ENCODE results near the gene FAM169A. TPM values are rescaled to one million over a fixed set of nuclear protein-coding genes. Genes with fewer than 3 reads are reported as not detected.

Gene FAM169A
- total and polyA plus RNA-seq, 10 of the 15 experiments (the other 5 are each of a cell fraction or from before 2014, with no cell fraction given) = 0.37 to 15.4 (median 4.7) TPM

DNA sequence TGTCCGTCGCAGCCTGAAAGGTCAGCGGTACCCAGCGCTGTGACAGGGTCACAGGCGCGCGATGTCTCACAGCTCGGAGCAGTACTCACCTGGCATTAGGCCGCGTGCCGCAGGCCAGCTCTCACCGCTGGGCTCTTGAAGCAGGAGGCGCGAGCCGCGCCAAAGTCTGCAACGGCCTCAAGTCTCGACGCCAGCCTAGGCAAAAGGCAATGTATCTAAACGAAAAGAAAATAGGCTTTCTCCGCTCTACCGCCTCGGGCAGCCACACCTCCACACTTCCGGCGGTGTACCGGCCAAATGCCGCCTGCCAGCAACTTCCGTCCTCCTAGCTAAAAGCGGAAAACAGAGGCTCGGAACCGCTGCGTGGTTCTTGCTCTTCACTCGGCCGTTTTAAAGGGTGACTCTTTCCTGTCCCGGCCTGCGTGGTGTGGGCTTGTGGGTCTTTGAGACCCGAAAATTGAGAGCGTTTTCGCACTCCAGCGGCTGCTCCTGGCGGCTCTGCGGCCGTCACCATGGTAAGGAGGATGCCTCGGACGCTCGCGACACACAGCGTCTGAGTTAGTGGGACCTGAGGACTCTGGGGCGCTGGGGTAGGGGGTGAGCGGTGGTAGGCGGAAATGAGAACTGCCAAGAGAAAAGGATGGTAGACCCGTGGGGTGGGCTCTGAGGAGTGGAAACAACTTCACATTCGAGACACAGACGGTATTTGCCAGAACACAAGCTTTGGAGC, 99.2 kb downstream of the FAM169A start, which contains the start of the genes GFM2 and NSA2 (continued):
- TF ChIP-seq CHD1 (IDR thresholded peaks at IDR 0.05; ENCODE audit: low read depth, low read length) (no peak), BRCA1 (IDR thresholded peaks at IDR 0.05; ENCODE audit: low read depth, low read length) (no peak), SPI1 (IDR thresholded peaks at IDR 0.05; ENCODE audit: borderline replicate concordance, insufficient read depth, low read depth, low read length) (no peak), RELA (IDR thresholded peaks at IDR 0.05; ENCODE audit: borderline replicate concordance, partially characterized antibody) (no peak), MYB (IDR thresholded peaks at IDR 0.05; ENCODE audit: borderline replicate concordance, low read depth, low read length) (no peak), POLR2AphosphoS5 (IDR thresholded peaks at IDR 0.05; ENCODE audit: low read length) (peak; percentile 86), CREM (IDR thresholded peaks at IDR 0.05; ENCODE audit: low read depth) (peak; percentile 86), SP1 (IDR thresholded peaks at IDR 0.05; ENCODE audit: low read depth, low read length) (peak; percentile 92), LARP7 (IDR thresholded peaks at IDR 0.05) (peak; percentile 65), SRF (IDR thresholded peaks at IDR 0.05; ENCODE audit: low read depth in 2 of 2, low read length in 2 of 2) (peak; percentile 42 to 92; a peak in 3 of 4 replicates), ZSCAN29 (IDR thresholded peaks at IDR 0.05) (0 out of 2 replicates have a peak, but pooled peaks have one; percentile 35), TCF12 (IDR thresholded peaks at IDR 0.05; ENCODE audit: low read depth, low read length) (no peak), RFX5 (IDR thresholded peaks at IDR 0.05; ENCODE audit: low read depth, low read length) (no peak), GATAD2B (conservative IDR thresholded peaks at IDR 0.05; ENCODE audit: low read depth) (peak; percentile 20; the same call in 1 of the 2 replicates), TARDBP (IDR thresholded peaks at IDR 0.05; ENCODE audit: borderline replicate concordance) (0 out of 2 replicates have a peak, but pooled peaks have one; percentile 57), MYC (IDR thresholded peaks at IDR 0.05; ENCODE audit: insufficient read depth, insufficient read length, insufficient replicate concordance, low read length, severe bottlenecking) (no peak), MTA3 (IDR thresholded peaks at IDR 0.05; ENCODE audit: borderline replicate concordance, low read length) (no peak; the same call in 1 of the 2 replicates), RBBP5 (conservative IDR thresholded peaks at IDR 0.05) (no peak), CHD2 (IDR thresholded peaks at IDR 0.05; ENCODE audit: borderline replicate concordance, low read depth, low read length) (peak; percentile 74; the same call in 1 of the 2 replicates), YBX1 (IDR thresholded peaks at IDR 0.05) (no peak), SMAD5 (IDR thresholded peaks at IDR 0.05; ENCODE audit: low read depth) (peak; percentile 70; the same call in 1 of the 2 replicates), BCL11A (IDR thresholded peaks at IDR 0.05; ENCODE audit: low read depth, low read length) (no peak), HCFC1 (IDR thresholded peaks at IDR 0.05; ENCODE audit: low read length) (peak; percentile 91), NRF1 (conservative IDR thresholded peaks at IDR 0.05; ENCODE audit: low read depth, low read length) (no peak), IKZF2 (IDR thresholded peaks at IDR 0.05) (no peak; a peak in 1 of 4 replicates)
- TF ChIP-seq, protein P1, sequence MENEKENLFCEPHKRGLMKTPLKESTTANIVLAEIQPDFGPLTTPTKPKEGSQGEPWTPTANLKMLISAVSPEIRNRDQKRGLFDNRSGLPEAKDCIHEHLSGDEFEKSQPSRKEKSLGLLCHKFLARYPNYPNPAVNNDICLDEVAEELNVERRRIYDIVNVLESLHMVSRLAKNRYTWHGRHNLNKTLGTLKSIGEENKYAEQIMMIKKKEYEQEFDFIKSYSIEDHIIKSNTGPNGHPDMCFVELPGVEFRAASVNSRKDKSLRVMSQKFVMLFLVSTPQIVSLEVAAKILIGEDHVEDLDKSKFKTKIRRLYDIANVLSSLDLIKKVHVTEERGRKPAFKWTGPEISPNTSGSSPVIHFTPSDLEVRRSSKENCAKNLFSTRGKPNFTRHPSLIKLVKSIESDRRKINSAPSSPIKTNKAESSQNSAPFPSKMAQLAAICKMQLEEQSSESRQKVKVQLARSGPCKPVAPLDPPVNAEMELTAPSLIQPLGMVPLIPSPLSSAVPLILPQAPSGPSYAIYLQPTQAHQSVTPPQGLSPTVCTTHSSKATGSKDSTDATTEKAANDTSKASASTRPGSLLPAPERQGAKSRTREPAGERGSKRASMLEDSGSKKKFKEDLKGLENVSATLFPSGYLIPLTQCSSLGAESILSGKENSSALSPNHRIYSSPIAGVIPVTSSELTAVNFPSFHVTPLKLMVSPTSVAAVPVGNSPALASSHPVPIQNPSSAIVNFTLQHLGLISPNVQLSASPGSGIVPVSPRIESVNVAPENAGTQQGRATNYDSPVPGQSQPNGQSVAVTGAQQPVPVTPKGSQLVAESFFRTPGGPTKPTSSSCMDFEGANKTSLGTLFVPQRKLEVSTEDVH (IDR thresholded peaks at IDR 0.05; ENCODE audit: low read depth, partially characterized antibody) = peak; percentile 98
- TF ChIP-seq, protein P2, sequence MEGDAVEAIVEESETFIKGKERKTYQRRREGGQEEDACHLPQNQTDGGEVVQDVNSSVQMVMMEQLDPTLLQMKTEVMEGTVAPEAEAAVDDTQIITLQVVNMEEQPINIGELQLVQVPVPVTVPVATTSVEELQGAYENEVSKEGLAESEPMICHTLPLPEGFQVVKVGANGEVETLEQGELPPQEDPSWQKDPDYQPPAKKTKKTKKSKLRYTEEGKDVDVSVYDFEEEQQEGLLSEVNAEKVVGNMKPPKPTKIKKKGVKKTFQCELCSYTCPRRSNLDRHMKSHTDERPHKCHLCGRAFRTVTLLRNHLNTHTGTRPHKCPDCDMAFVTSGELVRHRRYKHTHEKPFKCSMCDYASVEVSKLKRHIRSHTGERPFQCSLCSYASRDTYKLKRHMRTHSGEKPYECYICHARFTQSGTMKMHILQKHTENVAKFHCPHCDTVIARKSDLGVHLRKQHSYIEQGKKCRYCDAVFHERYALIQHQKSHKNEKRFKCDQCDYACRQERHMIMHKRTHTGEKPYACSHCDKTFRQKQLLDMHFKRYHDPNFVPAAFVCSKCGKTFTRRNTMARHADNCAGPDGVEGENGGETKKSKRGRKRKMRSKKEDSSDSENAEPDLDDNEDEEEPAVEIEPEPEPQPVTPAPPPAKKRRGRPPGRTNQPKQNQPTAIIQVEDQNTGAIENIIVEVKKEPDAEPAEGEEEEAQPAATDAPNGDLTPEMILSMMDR (IDR thresholded peaks at IDR 0.05 in 2 of 3, conservative IDR thresholded peaks at IDR 0.05 in 1 of 3; ENCODE audit: control insufficient read depth in 2 of 3, extremely low read depth in 1 of 3, insufficient read depth in 1 of 3, low read depth in 3 of 3, low read length in 3 of 3) = no peak
- TF ChIP-seq, protein P3, sequence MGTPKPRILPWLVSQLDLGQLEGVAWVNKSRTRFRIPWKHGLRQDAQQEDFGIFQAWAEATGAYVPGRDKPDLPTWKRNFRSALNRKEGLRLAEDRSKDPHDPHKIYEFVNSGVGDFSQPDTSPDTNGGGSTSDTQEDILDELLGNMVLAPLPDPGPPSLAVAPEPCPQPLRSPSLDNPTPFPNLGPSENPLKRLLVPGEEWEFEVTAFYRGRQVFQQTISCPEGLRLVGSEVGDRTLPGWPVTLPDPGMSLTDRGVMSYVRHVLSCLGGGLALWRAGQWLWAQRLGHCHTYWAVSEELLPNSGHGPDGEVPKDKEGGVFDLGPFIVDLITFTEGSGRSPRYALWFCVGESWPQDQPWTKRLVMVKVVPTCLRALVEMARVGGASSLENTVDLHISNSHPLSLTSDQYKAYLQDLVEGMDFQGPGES (IDR thresholded peaks at IDR 0.05) = no peak
